Calu3 (cell line): ENCODE results near the gene GDPGP1. TPM values are rescaled to one million over a fixed set of nuclear protein-coding genes. Genes with fewer than 3 reads are reported as not detected.

ENCODE experiments used
- BruUV-seq: library from RNA; stranded (reverse); fragments of 400-500 nt; replicated peaks from 2 replicates; lab custom pipeline; 2021; lab: Mats Ljungman, UMichigan
- CTCF ChIA-PET: fragments of 300-600 bp; sonication (Branson Sonifier 250); formaldehyde crosslinking; loops from one replicate; lab custom pipeline; 2022; ENCODE audit warnings: antibody characterized with exemption; lab: Charles Lee
- DNase-seq: peaks from one replicate; pipeline ENCODE4 v3.0.0; 2022
- H3K27ac Mint-ChIP-seq: one replicate; pipeline ENCODE4 v1.8.0; 2022; ENCODE audit warnings: mixed read lengths; ENCODE audit not compliant: unreplicated experiment
- H3K27me3 Mint-ChIP-seq: one replicate; pipeline ENCODE4 v1.8.0; 2022; ENCODE audit warnings: mixed read lengths; ENCODE audit not compliant: unreplicated experiment
- H3K36me3 Mint-ChIP-seq: one replicate; pipeline ENCODE4 v1.8.0; 2022; ENCODE audit warnings: mild to moderate bottlenecking, moderate library complexity, mixed read lengths; ENCODE audit not compliant: insufficient read depth, unreplicated experiment
- H3K4me1 Mint-ChIP-seq: one replicate; pipeline ENCODE4 v1.8.0; 2022; ENCODE audit warnings: mild to moderate bottlenecking, low read depth, mixed read lengths; ENCODE audit not compliant: unreplicated experiment
- H3K4me3 Mint-ChIP-seq: one replicate; pipeline ENCODE4 v1.8.0; 2022; ENCODE audit warnings: mild to moderate bottlenecking, low read depth, moderate library complexity, mixed read lengths; ENCODE audit not compliant: unreplicated experiment
- H3K9me3 Mint-ChIP-seq: one replicate; pipeline ENCODE4 v1.8.0; 2022; ENCODE audit warnings: low read depth, mixed read lengths; ENCODE audit not compliant: unreplicated experiment
- CTCF ChIP-seq: fragments of 200-600 bp; IDR thresholded peaks from one replicate; pipeline ENCODE4 v1.8.0; 2022; ENCODE audit warnings: antibody characterized with exemption; ENCODE audit not compliant: unreplicated experiment
- intact Hi-C: fragments of 100-400 bp; cut with micrococcal nuclease; formaldehyde crosslinking; loops from one replicate; pipeline ENCODE4 v1.10.0; 2022; ENCODE audit not compliant: unreplicated experiment
- total RNA-seq: library from RNA; stranded (reverse); gene quantifications from 2 replicates; pipeline ENCODE4 v1.2.3, GENCODE V29; 2022

Gene GDPGP1
- total RNA-seq, 1 experiment from 2014 or later = 20.3 TPM

- TF ChIP-seq CTCF = peak; percentile 74
- DNase-seq = peak; percentile 85
- CTCF ChIA-PET = interaction anchor here (0.5 to 2.0 kb wide), 23 partner anchors 10 to 247 kb away, joined by 3 to 28 read pairs (median 4); partner anchors contain the start of genes CIB1, GDPGP1, IDH2 and SEMA4B
- H3K27ac Mint-ChIP-seq = no peak overlapping the region
- BruUV-seq = no TSS peak
- peaks cover 62% of the 10 kb centered on the region for H3K36me3 Mint-ChIP-seq
- H3K4me1 Mint-ChIP-seq = peaks cover 18% of the 10 kb centered on the region
- no peak overlapping the region for H3K4me3 Mint-ChIP-seq
- intact Hi-C loops = no loop called here
- no peaks in the 10 kb centered on the region for H3K27me3 Mint-ChIP-seq
- no peaks in the 10 kb centered on the region for H3K9me3 Mint-ChIP-seq
Observed at GRCh38 chr15:90221246-90221900, 12.6 kb upstream of the GDPGP1 start.

- intact Hi-C loops = no loop called here
- CTCF ChIA-PET = interaction anchor here (2.0 kb wide), 1 partner anchor 80 kb away, joined by 17 read pairs; no protein-coding TSS in a partner anchor
- DNase-seq = no peak
- no TSS peak for BruUV-seq
- H3K4me3 Mint-ChIP-seq = no peak overlapping the region
- no peaks in the 10 kb centered on the region for H3K9me3 Mint-ChIP-seq
- no peak for TF ChIP-seq CTCF
- peaks cover 64% of the 10 kb centered on the region for H3K36me3 Mint-ChIP-seq
- H3K4me1 Mint-ChIP-seq = peaks cover 18% of the 10 kb centered on the region
- no peak overlapping the region for H3K27ac Mint-ChIP-seq
- H3K27me3 Mint-ChIP-seq = no peaks in the 10 kb centered on the region
Observed at GRCh38 chr15:90222547-90222946, 11.5 kb upstream of the GDPGP1 start.

- no peak overlapping the region for H3K4me3 Mint-ChIP-seq
- CTCF ChIA-PET = no interaction called here
- peaks cover 15% of the 10 kb centered on the region for H3K4me1 Mint-ChIP-seq
- BruUV-seq = no TSS peak
- intact Hi-C loops = no loop called here
- H3K9me3 Mint-ChIP-seq = no peaks in the 10 kb centered on the region
- DNase-seq = no peak
- no peaks in the 10 kb centered on the region for H3K27me3 Mint-ChIP-seq
- no peak for TF ChIP-seq CTCF
- H3K27ac Mint-ChIP-seq = no peak overlapping the region
- peaks cover 74% of the 10 kb centered on the region for H3K36me3 Mint-ChIP-seq
Observed at GRCh38 chr15:90223441-90224165, 10.4 kb upstream of the GDPGP1 start.

GRCh38 chr15:90225047-90225446 lies 9.0 kb upstream of the GDPGP1 start:
- Mint-ChIP-seq H3K36me3 (peaks cover 78% of the 10 kb centered on the region), H3K27ac (no peak overlapping the region), H3K4me3 (no peak overlapping the region), H3K9me3 (no peaks in the 10 kb centered on the region), H3K4me1 (peaks cover 14% of the 10 kb centered on the region), H3K27me3 (no peaks in the 10 kb centered on the region)
- no peak for DNase-seq
- no TSS peak for BruUV-seq
- TF ChIP-seq CTCF = no peak
- CTCF ChIA-PET = no interaction called here
- intact Hi-C loops = no loop called here
